GDM1 (cell line): Measurements from ENCODE around the gene RIMKLA.
A peak's percentile ranks its signal among the peaks of the same experiment; 100 is the strongest.

Experiments used
- DNase-seq: peaks from one replicate; lab custom pipeline; 2025; lab: John Stamatoyannopoulos, UW

RIMKLA gene

DNA sequence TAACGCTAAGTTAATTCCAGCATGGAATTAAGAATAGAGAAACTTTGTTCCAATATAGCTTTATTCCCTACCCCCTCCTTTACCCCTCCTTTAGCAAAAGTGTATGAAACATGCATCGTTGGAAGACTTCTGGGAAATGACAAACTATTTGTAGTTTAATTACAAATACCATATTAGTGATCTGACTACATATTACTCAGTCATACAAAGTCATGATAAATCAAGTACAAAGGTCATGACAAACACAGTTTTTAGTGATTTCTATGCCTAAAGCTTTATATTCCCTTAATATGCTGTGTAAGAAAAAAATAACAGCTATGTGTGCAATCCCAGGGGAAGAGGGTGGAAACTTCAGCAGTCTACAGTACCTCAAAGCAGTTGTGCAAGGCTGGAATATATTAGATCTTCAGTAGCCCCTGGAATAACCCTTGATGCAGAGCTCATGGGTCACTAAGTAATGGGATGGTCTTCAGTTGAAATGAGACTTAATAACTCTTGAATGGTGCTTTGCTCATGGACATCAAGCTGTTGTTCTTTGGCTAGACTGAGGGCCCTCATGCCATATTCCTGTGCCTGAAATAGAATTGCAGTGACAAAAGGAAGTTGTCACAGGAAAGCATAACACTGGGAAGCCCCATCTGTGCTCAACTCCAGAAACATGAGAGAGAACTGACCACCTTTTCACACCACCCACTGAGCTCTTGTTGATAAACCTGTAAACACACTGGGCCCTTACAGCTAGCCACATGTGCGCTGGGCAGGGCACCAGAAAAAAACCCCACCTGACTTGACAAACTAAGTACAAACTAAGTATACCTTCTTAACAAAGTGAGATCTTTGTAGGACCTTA is 49.9 kb downstream of the RIMKLA start:
- no peak for DNase-seq

DNA sequence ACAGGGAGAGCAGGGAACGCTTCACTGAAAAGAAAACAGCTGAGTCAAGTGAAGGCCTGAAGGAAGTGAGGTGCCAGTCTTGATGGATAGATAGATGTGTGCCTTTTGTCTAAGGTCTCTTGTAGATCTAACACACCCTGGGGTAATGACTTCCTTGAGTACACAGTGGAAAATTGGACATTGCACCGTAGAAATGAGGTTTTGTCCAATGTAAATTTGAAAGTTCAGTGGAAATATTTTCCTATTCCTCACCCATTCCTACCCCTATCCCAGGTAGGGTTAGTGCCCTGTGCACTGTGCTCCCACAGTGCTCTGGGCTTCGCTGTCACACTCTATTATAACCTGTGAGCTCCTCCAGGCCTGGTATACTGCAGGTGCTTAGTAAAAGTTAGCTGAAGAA is 50.9 kb downstream of the RIMKLA start:
- DNase-seq = no peak

DNA sequence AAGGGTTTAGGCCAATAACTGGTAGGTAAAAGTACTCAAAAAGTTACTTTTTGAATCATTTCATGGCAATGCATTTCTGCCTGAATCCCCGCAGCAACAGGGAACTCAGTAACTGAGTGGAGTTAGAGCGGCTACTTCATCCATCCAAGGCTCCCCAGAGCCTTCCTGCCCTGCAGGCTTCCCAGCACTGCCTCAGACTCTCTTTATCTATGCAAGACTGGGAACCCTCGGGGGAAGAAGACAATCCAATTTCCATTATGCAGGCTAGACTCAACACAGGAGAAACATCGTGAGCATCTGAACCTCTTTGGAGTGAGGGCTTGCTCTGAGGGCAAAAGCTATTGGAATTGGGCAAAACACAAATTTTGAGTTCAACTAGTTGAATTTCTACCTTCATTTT is 52.1 kb downstream of the RIMKLA start:
- no peak for DNase-seq

DNA sequence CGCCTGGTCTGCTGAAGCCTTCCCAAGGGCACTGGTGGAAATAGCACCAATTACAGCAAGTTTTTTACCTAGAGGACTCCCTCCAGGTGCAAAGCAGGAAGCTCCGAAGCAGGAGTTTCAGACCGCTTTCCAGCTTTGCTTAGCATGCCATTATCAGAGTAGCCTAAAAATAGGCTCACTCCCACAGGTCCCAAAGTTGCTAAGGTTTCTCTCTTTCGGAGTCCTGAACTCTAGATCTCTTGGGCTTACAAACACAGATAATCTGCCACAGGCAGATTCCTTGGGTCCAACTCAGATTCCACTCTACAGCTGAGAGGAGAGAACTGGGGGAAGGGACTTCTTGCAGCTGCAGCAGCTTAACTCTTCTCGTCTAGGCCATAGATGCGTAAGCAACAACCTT is 52.8 kb downstream of the RIMKLA start:
- DNase-seq = no peak

DNA sequence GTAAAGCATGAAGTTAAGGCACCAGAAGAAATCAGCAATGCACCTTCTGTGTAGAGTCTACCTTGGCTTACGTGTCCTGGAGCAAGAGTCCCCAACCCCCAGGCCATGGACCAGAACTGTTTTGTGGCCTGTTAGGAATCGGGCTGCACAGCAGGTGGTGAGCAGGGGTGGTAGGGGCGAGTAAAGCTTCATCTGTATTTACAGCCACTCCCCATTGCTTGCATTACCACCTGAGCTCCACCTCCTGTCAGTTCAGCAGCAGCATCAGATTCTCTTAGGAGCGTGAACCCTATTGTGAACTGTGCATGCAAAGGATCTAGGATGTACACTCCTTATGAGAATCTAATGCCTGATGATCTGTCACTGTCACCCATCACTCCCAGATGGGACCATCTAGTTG is 53.7 kb downstream of the RIMKLA start:
- no peak for DNase-seq

DNA sequence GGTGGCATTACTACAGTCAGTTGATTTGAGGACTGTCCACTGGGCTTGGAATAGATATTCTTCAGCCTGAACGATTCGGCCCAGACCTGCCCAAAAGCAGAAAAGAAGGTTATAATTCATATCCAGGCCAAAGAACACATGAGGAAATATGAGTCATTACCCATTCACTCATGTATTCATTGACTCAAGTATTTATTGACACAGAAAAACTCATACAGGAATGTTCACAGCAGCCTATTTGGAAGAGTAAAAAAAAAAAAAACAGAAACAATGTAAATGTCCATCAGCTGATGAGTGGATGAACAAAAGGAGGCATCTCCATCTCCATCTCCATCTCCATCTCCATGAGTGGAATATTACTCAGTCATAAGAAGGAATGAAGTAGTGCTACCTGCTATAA is 59.3 kb downstream of the RIMKLA start:
- no peak for DNase-seq

DNA sequence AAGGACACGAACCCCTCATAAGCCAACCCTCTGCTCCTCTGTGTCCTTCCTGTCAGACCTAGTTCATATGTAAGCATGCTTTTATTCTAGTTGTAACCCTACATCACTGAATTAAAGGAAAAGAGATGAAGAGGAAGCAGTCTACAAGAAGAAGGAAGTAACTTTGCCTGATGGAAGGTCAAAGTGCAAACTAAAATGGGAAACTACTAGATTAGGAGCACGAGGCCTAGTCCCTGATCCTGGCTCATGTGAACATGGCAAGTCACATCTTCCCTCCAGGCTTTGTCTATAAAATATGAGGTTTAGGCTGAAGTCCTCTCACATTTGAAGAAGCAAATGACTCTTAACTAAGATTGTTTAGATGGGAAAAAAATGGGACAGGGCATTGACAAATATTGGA is 62.1 kb downstream of the RIMKLA start:
- DNase-seq = no peak

DNA sequence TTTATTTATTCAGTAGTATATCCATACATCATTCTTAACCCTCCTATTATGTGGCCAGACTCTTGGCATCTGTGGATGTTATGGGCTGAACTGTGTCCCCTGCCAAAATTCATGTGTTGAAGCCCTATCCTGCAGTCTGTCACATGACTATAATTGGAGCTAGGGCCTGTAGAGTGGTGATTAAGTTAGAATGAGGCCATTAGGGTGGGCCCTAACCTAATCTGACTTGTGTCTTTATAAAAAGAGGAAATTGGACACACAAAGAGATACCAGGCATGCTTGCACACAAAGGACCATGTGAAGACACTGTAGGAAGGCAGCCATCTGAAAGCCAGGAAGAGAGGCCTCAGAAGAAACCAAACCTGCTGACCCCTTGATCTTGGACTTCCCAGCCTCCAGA is 68.7 kb downstream of the RIMKLA start:
- no peak for DNase-seq

DNA sequence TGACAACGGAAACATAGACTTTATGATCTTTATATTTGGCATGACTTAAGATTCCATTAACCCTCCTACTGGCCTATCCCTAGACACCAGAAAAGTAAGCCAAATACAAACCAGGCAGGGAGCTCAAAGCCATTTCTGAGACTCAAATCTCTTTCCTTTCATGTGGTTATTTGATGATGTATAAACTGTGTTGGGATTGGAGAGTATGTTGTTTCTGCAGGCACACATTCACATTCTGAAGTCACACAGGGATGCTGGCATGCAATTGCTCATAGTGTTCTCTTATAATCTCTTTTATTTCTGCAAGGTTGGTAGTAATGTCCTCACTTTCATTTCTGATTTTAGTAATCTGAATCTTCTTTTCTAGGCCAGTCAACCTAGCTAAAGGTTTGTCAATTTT is 69.5 kb downstream of the RIMKLA start:
- DNase-seq = no peak

DNA sequence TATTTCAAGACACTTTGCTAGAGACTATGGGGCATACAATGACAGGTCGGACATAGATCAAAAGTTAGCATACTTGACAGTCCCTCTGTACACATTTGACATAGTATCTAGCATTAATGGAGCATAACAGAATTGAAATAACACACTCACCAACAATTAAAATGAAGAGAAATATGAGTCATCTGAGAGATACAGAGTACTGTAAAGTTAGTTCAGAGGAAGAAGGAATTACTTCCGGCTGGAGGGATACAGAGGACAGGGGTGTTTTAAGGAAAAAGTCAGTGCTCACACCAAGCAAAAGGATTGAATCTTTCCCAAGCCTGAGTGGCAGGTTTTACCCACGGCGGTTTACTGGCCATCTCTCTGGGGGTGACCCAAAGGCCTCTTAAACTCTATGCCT is 72.8 kb downstream of the RIMKLA start:
- DNase-seq = no peak

DNA sequence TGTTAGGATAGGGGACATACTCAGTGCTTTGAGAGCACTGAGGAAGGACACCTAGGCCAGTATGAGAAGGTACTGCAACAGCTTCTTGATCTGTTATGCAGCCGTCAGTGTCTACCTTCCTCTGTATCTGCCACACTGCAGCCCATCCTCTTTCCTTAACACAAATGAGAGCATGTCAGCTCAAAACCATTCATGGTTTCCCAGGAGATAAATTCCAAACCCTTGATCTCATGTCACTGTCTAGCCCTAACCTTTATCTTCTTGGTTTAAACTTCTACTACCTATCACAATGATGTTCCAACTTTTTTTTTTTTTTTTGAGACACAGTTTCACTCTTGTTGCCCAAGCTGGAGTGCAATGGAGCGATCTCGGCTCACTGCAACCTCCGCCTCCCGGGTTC is 73.8 kb downstream of the RIMKLA start:
- DNase-seq = no peak

DNA sequence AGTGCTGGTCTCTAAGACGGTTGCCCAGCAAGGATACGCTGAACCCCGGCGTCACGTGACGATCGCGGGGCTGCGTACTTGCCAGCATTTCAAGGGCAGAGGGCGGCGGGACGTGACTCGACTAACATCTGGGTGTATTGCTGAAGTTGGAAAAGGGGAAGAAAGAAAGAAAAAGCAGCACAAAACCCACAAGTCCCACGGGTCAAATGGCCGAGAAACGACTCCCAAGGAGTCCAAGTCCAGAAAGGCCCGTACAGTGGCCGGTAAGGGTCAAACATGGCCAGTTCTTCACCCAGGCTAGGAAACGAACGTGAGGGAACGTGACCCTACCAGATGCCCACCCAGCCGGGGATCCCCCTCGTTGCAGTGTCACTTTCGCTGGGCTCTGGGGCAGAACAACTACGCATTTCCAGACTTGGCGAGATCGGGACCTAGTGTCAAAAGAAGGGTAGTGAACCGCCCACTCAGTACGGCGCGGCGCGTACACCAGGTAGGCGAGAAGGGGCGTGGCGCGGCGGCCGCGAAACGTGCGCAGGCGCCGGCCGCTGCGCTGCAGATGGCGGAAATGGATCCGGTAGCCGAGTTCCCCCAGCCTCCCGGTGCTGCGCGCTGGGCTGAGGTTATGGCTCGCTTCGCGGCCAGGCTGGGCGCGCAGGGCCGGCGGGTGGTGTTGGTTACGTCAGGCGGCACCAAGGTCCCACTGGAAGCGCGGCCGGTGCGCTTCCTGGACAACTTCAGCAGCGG is 75.6 kb downstream of the RIMKLA start, which contains the start of the genes PPCS and ZMYND12:
Gene PPCS, plus strand, starts transcription at position 534 of the 744 bp plus-strand sequence. Its CDS starts 23 bp downstream, at position 557.
Gene ZMYND12, minus strand, starts transcription at position 13 of the 744 bp plus-strand sequence. CDS start 25 bp downstream, outside the sequence.
- peak; percentile 77 for DNase-seq

DNA sequence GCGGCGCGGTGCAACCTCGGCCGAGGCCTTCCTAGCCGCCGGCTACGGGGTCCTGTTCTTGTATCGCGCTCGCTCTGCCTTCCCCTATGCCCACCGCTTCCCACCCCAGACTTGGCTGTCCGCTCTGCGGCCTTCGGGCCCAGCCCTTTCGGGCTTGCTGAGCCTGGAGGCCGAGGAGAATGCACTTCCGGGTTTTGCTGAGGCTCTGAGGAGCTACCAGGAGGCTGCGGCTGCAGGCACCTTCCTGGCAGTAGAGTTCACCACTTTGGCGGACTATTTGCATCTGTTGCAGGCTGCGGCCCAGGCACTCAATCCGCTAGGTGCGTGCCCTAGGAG is 76.1 kb downstream of the RIMKLA start:
- peak; percentile 68 for DNase-seq

DNA sequence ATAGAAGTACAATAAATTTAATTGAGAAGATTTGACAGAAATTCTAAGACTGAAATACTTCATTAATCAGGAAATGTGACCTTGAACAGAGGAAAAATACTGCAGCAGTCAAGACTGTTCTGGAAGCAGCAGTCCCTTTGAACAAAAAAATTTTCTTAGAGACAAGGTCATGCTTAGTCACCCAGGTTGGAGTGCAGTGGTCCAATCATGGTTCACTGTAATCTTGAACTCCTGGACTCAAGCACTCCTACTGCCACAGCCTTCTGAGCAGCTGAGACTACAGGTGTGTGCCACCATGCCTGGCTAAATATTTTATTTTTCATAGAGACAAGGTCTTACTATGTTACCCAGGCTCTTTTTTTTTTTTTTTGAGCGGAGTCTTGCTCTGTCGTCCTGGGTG is 80.6 kb downstream of the RIMKLA start:
- DNase-seq = no peak

DNA sequence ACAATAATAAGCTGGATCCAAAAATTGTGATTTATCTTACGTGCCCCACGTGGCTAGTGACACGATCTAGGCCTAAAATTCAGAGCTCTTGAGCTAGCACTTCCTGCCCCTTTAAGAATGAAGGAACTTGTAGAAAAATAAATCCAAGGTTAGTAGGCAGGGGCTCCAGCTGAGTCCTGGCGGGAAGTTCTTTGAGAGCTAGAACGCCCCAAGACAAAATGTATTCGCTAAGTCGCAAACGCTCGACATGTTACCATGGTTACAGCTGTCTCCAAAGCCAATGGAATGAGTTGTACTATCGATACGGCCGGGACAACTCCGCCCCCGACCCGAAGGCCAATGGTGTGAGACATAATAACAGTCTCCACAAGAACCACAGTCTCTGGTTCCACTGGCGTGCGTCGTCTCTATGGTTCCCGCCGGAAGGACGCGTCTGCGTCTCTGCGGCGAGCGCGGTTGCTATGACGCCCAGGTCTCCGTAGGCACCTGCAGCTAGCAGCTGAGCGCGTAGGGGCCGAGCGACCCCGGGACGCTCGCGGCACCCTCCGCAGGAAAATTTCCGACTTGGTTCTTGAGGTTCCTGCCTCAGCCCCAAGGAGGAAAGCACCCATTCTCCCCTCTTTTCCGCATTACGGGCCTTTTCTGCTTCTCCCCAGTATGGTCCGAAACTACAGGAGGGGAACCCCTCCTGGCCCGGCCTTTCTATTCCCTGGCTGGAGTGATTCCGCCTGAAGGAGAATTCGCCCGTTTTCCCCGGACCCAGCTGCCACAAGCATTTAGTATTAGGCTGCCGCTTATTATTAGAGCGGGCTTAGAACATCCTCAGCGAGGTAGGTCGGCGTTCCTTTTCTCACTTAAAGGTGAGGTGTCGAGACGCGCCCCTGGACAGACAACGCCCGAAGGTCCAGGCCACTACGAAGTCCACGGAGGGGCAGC is 82.5 kb downstream of the RIMKLA start, which contains the start of gene CCDC30:
Gene CCDC30, plus strand, starts transcription at position 459 of the 936 bp plus-strand sequence. CDS start 17,266 bp downstream, outside the sequence.
- peak; percentile 77 for DNase-seq

DNA sequence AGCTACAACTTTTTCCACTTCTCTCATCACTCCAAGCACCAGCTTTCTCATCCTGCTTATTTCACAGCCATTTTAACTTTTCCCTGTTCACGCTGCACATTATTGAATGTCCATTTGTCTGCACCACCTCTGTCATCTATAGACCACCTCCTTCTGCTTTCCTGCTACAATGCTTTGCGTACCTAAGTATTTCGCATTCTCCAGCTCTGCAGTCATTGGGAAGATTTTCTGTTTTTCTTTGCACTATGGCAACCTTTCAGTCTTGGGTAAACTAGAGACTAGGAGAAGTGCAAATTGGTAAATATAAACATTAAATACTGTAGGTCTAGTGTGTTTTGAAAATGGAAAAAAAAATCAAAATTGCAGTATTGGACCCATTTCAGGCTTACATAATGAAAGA is 83.3 kb downstream of the RIMKLA start:
- no peak for DNase-seq

DNA sequence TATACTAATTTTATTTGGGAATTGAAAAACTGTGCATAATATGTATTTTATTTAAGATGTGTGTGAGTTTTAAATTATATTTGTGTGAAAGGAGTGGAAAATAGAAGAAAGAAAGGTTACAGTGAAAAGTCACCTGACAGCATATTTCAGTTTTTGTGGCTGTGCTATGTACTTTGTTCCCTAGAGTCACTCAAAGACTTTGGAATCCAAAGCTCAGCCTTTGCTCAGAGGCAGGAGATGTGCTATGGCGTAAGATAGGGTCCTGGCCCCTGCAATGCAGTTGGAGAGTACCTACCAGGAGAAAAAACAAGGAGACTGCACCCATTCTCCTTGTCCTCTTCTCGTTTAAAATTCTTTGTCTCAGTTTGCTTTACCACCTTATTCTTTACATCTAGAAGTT is 85.4 kb downstream of the RIMKLA start:
- no peak for DNase-seq

DNA sequence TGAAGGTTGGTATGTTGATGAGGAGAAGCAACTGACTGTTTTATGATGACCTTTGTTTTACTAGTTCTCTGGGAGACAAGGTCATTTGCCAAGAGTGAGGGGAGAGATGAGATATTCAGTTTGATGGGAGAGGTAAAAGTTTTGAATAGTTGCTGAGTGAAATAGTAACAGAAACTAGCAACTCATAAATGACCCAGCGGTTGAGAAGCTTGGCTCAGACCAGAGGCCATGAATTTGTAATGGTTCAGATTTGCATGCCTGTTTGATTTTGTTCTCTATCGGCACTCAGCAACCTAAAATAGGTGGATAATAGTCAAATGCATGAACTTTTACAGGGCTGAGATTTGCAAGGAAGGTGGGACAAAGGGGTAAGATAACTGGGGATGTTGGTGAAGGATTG is 89.1 kb downstream of the RIMKLA start:
- DNase-seq = no peak
